ENCODE results near the gene TEX13C.

- TF ChIP-seq EP300 (IDR thresholded peaks at IDR 0.05): no peak
- TF ChIP-seq POLR2AphosphoS5 (IDR thresholded peaks at IDR 0.05): no peak
- no peak for TF ChIP-seq POLR2A (IDR thresholded peaks at IDR 0.05; ENCODE audit: low read depth)
- no peak for TF ChIP-seq CTCF (IDR thresholded peaks at IDR 0.05)
These were observed 32.4 kb upstream of the TEX13C start for GRCh38 chrX:125287282-125287681.

All from esophagus muscularis mucosa (tissue), 4 donors.